Measurements from ENCODE around the gene FKTN.

- TF ChIP-seq CTCF (IDR thresholded peaks at IDR 0.05) (no peak), ZFX (IDR thresholded peaks at IDR 0.05; ENCODE audit: borderline replicate concordance) (no peak)
These were observed 82.0 kb downstream of the FKTN start for GRCh38 chr9:105639936-105640335.

All from 22Rv1 (cell line).